ENCODE measurements around the gene HYDIN.

The HYDIN gene

DNA sequence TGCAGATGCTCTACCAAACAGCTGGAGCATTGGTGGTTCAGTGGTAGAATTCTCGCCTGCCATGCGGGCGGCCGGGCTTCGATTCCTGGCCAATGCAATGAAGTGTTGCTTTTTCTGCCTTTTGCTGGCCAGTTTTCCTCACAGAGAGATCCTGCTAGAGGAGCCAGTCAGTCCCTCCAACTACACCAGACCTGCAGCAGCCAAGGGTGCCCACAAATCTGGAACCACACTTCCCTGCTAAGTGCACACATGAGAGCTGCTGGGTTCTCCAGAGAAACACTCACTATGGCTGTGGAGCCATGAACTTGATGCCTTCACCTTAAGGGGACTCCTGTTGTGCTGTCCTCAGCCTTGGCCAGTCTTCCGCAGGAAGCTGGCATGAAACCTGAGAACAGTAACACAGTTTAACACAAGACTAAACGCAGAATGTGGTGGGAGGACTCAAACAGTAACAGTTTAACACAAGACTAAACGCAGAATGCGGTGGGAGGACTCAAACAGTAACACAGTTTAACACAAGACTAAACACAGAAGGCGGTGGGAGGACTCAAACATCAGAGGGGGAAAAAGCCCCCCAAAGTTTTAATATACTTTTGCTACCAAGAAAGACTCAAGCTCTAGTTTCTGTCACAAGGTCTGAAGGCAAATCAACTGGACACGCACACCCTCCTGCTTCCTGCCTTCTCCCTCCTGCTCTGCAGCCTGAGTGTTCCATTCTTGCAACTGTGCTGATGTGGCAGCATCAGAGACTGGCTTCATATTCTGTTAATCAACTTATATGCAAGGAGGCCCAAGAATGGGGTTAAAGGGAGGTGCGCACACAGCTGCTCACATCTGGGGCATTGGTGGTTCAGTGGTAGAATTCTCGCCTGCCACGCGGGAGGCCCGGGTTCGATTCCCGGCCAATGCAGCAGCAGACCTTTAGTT, 441.6 kb downstream of the HYDIN start:
- no peaks in the 10 kb centered on the region for H3K9me3 Mint-ChIP-seq
- H3K4me3 Mint-ChIP-seq, result no peak overlapping the region
- DNase-seq (ENCODE audit: low spot score in 2 of 2) (no peak), ATAC-seq (no peak)
- no peak overlapping the region for H3K27ac Mint-ChIP-seq
- peaks cover 37% of the 10 kb centered on the region for H3K4me1 Mint-ChIP-seq
- peaks cover 27% of the 10 kb centered on the region for H3K36me3 Mint-ChIP-seq

GRCh38 chr16:70786020-70786755, 444.3 kb downstream of the HYDIN start:
- Mint-ChIP-seq H3K36me3 (peaks cover 52% of the 10 kb centered on the region), H3K27ac (peak overlapping the region; percentile 70), H3K9me3 (no peaks in the 10 kb centered on the region), H3K4me1 (peaks cover 27% of the 10 kb centered on the region), H3K4me3 (no peak overlapping the region)
- no peak for ATAC-seq
- no peak for DNase-seq (ENCODE audit: low spot score in 2 of 2)

DNA sequence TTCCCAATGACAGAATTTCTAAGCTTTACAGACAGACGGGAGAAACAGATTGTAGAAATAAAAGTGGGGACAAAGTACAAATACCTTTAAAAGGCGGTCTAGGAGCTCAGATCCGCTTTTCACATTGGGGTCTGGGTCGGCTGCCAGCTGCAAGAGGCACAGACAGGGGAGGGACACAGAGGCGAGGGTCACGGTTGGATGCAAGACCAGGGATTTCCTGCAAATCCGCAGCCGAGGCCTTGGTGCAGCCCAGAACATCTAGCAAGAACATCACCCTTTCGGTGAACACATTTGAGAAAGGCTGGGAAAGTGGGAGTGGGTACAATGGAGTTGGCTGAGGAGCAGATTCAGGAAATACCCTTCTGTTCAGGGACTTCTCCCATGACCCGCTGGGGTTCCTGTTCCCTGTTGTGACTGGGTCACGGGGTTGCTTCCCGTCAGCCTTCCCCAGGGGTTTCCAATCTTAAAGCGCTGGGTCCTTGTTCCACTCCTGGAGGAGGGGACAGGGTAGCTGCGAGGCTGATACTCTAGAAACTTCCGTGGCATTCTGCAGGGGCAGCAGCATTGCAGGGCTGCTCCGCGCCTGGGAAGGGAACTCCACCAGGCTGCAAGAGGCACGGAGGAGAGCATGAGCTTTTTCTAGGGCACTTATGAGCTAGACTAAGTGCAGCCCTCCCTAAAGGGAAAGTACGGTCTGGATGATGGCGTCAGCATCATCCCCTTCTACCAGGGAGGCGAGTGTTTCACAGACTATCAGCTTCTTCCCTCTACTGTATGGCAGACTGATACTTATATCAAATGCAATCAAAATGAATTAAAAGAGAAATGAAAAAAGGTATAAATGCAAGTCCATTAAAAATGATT, 445.6 kb downstream of the HYDIN start:
- H3K9me3 Mint-ChIP-seq, result no peaks in the 10 kb centered on the region
- peaks cover 63% of the 10 kb centered on the region for H3K36me3 Mint-ChIP-seq
- peaks cover 15% of the 10 kb centered on the region for H3K4me1 Mint-ChIP-seq
- H3K27ac Mint-ChIP-seq, result peak overlapping the region; percentile 21
- no peak for ATAC-seq
- H3K4me3 Mint-ChIP-seq, result no peak overlapping the region
- DNase-seq (ENCODE audit: low spot score in 2 of 2), result no peak

DNA sequence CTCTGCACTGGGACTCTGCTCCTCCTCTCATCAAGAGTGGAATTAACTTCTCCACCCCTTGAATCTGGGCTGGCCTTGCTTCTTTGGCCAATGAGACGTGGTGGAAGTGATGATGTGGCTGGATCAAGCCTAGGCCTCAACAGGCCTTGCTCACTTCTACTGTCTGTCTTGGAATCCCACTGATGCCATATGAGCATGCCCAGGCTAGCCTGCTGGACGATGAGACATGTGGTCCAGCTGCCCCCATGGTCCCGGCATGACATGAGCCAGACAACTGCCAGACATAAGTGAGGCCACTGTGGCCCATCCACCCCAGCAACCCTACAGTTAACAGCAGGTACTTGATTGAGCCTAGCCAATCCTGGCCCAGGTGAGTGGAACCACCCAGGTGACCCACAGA, 448.3 kb downstream of the HYDIN start:
- Mint-ChIP-seq H3K27ac (no peak overlapping the region), H3K4me1 (peaks cover 8% of the 10 kb centered on the region), H3K4me3 (no peak overlapping the region), H3K9me3 (no peaks in the 10 kb centered on the region), H3K36me3 (peaks cover 90% of the 10 kb centered on the region)
- no peak for DNase-seq (ENCODE audit: low spot score in 2 of 2)
- no peak for ATAC-seq

DNA sequence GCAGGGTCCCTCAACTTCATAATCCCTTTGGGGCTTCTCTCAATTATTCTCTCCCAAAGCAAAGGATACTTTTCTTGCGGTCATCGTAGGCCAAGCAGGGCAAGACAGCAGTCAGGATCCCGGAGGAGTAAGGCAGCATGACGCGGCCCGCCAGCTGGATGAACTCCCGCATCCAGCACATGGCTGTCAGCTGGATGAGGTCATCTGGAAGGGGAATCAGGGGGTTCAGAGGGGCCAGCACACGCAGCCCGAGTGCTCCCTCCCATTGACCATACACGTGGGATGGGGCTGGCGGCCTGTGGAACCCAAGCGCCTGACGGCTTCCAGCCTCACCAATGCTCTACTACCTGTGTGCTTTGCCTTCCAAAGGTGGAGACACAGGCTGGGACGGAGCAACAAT, 448.7 kb downstream of the HYDIN start:
- no peak for DNase-seq (ENCODE audit: low spot score in 2 of 2)
- H3K9me3 Mint-ChIP-seq, result no peaks in the 10 kb centered on the region
- peaks cover 94% of the 10 kb centered on the region for H3K36me3 Mint-ChIP-seq
- H3K4me1 Mint-ChIP-seq, result peaks cover 4% of the 10 kb centered on the region
- H3K4me3 Mint-ChIP-seq, result no peak overlapping the region
- ATAC-seq, result no peak
- no peak overlapping the region for H3K27ac Mint-ChIP-seq

- H3K36me3 Mint-ChIP-seq, result peaks cover 88% of the 10 kb centered on the region
- no peak for ATAC-seq
- H3K27ac Mint-ChIP-seq, result no peak overlapping the region
- H3K9me3 Mint-ChIP-seq, result no peaks in the 10 kb centered on the region
- no peak overlapping the region for H3K4me3 Mint-ChIP-seq
- no peaks in the 10 kb centered on the region for H3K4me1 Mint-ChIP-seq
- DNase-seq (ENCODE audit: low spot score in 2 of 2), result no peak
Measured at GRCh38 chr16:70780546-70780945, 450.0 kb downstream of the HYDIN start.

DNA sequence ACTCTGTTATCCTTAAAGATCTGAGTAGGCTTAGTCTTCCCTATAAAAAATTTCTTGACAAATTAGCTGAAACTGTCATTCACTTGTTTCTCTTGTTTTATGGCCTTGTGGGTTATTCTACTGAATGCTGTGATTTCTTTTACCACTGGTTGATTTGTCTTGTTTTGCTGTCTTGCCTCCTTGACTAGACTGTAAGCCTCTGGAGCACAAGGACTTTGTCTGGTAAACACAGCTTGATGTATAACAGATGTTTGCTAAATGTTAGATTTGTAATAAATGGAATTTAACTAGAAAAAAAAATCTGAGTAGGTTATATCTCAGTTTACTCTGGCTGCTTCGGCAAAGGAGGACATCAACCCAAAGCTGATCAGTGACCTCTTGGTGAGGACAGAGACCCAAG, 451.2 kb downstream of the HYDIN start:
- H3K4me1 Mint-ChIP-seq, result no peaks in the 10 kb centered on the region
- DNase-seq (ENCODE audit: low spot score in 2 of 2), result no peak
- H3K9me3 Mint-ChIP-seq, result no peaks in the 10 kb centered on the region
- ATAC-seq, result no peak
- H3K36me3 Mint-ChIP-seq, result peaks cover 84% of the 10 kb centered on the region
- H3K27ac Mint-ChIP-seq, result no peak overlapping the region
- no peak overlapping the region for H3K4me3 Mint-ChIP-seq

- Mint-ChIP-seq H3K36me3 (peaks cover 84% of the 10 kb centered on the region), H3K4me3 (no peak overlapping the region), H3K27ac (no peak overlapping the region), H3K9me3 (no peaks in the 10 kb centered on the region), H3K4me1 (no peaks in the 10 kb centered on the region)
- ATAC-seq, result no peak
- no peak for DNase-seq (ENCODE audit: low spot score in 2 of 2)
Measured at GRCh38 chr16:70778901-70779309, 451.6 kb downstream of the HYDIN start.

- Mint-ChIP-seq H3K4me3 (no peak overlapping the region), H3K36me3 (peaks cover 84% of the 10 kb centered on the region), H3K4me1 (no peaks in the 10 kb centered on the region), H3K9me3 (no peaks in the 10 kb centered on the region), H3K27ac (no peak overlapping the region)
- DNase-seq (ENCODE audit: low spot score in 2 of 2) (no peak), ATAC-seq (no peak)
Measured at GRCh38 chr16:70777973-70778406, 452.5 kb downstream of the HYDIN start.

- ATAC-seq (no peak), DNase-seq (ENCODE audit: low spot score in 2 of 2) (no peak)
- H3K4me3 Mint-ChIP-seq, result no peak overlapping the region
- H3K9me3 Mint-ChIP-seq, result no peaks in the 10 kb centered on the region
- H3K4me1 Mint-ChIP-seq, result no peaks in the 10 kb centered on the region
- H3K27ac Mint-ChIP-seq, result peak overlapping the region; percentile 41
- H3K36me3 Mint-ChIP-seq, result peaks cover 83% of the 10 kb centered on the region
Measured at GRCh38 chr16:70777496-70777895, 453.0 kb downstream of the HYDIN start.

DNA sequence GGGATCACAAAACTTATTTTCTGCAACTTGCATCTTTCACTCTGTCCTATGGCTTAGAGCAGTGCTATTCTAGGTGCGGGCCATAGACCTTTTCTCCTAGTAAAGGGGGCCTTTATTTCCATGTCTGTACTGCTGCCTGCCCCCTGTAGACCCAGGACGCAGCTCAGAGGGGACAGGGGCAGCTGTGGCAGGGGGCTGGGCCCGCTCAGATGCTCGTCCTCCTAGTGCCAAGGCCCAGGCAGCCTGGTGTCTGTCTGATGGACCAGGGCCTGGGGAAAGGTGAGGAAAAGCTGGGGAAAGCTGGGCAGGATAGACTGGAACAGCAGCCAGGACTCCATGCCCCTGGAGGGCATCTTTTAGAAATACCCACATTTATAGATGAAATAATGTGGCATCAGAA, 455.1 kb downstream of the HYDIN start:
- ATAC-seq (no peak), DNase-seq (ENCODE audit: low spot score in 2 of 2) (no peak)
- Mint-ChIP-seq H3K9me3 (no peaks in the 10 kb centered on the region), H3K4me1 (no peaks in the 10 kb centered on the region), H3K27ac (no peak overlapping the region), H3K36me3 (peaks cover 85% of the 10 kb centered on the region), H3K4me3 (no peak overlapping the region)

GRCh38 chr16:70774261-70774660, 456.3 kb downstream of the HYDIN start:
- DNase-seq (ENCODE audit: low spot score in 2 of 2) (no peak), ATAC-seq (no peak)
- Mint-ChIP-seq H3K4me3 (no peak overlapping the region), H3K36me3 (peaks cover 81% of the 10 kb centered on the region), H3K27ac (no peak overlapping the region), H3K4me1 (no peaks in the 10 kb centered on the region), H3K9me3 (no peaks in the 10 kb centered on the region)

GRCh38 chr16:70772493-70772892, 458.0 kb downstream of the HYDIN start:
- DNase-seq (ENCODE audit: low spot score in 2 of 2) (no peak), ATAC-seq (no peak)
- no peak overlapping the region for H3K27ac Mint-ChIP-seq
- peaks cover 65% of the 10 kb centered on the region for H3K36me3 Mint-ChIP-seq
- no peaks in the 10 kb centered on the region for H3K4me1 Mint-ChIP-seq
- H3K4me3 Mint-ChIP-seq, result no peak overlapping the region
- no peaks in the 10 kb centered on the region for H3K9me3 Mint-ChIP-seq

DNA sequence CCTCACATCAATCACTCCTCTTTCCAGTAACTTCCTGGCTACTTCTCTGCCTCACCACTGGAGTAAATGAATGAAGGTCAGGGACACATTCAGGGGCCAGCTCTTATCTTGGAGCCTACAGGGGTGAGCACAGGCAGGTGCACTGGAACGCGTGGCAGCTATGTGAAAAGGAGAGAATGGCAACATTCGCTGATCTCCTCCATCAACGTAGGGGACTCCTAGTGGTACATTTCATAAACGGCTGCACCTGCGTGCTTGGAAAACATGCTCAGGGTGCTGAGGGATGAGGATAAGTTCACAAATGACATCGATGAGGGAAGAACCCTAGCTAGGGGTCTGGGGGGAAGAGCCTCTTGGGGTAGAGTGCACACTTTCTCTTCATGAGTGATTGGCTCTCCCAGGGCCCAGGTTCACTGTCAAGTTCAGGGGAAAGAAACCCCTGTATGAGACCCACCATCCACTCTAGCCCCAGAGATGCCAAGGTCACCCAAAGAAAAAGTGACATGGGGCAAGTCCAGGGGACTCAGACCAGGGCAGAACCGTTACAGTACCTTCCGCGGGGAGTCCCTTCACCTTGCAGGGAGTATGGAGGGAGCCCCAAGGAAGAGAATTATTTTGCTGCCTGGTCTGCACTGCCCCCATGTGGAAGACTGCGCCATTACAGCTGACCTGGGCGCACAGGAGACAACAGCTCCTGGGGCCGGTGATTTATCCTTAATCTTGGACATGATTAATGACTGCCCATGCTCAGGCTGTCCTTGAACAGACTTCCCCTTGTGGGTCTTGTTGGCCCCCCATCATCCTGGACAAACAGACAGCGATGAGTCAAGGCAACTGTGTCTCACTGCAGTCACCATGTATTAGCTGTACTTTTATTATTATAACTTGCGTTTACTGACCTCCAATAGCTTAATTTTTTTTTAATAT, 459.6 kb downstream of the HYDIN start:
- no peaks in the 10 kb centered on the region for H3K4me1 Mint-ChIP-seq
- peak; percentile 59 to 84 for DNase-seq (ENCODE audit: low spot score in 2 of 2)
- peak; percentile 63 for ATAC-seq
- H3K9me3 Mint-ChIP-seq, result no peaks in the 10 kb centered on the region
- peaks cover 55% of the 10 kb centered on the region for H3K36me3 Mint-ChIP-seq
- H3K27ac Mint-ChIP-seq, result no peak overlapping the region
- no peak overlapping the region for H3K4me3 Mint-ChIP-seq
